ENCODE measurements around the gene RAET1E.
"Not testable (repeated sequence)": the region's sequence is repeated elsewhere in the genome, so short reads cannot be mapped to it uniquely, and the experiment has no call there.

RAET1E gene

GRCh38 chr6:149909701-149910470 lies 12.0 kb upstream of the RAET1E start:
- no peak for DNase-seq (ENCODE audit: low read depth in 3 of 3)

- DNase-seq (ENCODE audit: low read depth in 3 of 3), result not testable (repeated sequence)
Observed at GRCh38 chr6:149908480-149908879, 10.6 kb upstream of the RAET1E start.

DNA sequence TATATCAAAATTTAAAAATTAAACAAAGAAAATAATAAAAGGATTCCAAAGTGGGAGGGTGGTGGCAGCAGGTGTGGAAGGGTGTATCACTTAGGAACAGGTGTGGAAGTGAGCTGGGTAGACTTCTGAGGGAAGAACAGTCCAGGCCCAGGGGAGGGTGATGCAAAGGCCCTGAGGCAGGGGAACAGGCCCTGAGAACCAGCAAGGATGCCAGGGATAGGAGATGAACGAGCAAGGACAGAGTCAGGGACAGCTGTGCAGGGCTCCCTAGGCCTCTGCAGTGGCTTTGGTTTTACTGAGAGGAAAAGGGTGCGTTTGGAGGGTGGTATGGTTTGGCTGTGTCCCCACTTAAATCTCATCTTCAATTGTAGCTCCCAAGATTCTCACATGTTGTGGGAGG lies 9.4 kb upstream of the RAET1E start:
- DNase-seq (ENCODE audit: low read depth in 3 of 3), result no peak

DNA sequence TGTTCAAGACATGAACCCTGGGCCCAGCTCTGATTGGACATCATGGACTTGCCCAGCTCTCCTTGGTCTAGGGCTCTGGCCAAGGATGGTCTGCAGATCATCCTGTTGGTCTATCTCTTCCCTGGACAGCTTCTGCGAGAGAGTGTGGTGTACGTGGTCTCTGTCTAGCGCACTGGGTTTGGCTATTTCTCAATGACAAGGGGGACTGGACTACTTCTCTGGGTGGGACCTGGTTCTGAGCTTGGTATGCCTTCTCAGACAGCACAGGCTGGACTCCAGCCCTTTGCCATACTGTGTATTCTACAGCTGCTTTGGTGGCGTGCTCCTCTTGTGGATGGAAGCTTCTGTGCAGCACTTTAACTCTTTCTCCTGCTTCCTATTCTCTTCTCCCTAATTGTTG lies 8.5 kb upstream of the RAET1E start:
- DNase-seq (ENCODE audit: low read depth in 3 of 3), result no peak

- no peak for DNase-seq (ENCODE audit: low read depth in 3 of 3)
Observed at GRCh38 chr6:149905911-149906371, 8.0 kb upstream of the RAET1E start.

- no peak for DNase-seq (ENCODE audit: low read depth in 3 of 3)
Observed at GRCh38 chr6:149905371-149905910, 7.5 kb upstream of the RAET1E start.

GRCh38 chr6:149904661-149905370 lies 6.9 kb upstream of the RAET1E start:
- no peak for DNase-seq (ENCODE audit: low read depth in 3 of 3)

GRCh38 chr6:149903938-149904611 lies 6.2 kb upstream of the RAET1E start:
- no peak for DNase-seq (ENCODE audit: low read depth in 3 of 3)

- no peak for DNase-seq (ENCODE audit: low read depth in 3 of 3)
Observed at GRCh38 chr6:149901444-149902140, 3.7 kb upstream of the RAET1E start.

GRCh38 chr6:149900620-149901443 lies 2.9 kb upstream of the RAET1E start:
- DNase-seq (ENCODE audit: low read depth in 3 of 3), result no peak

GRCh38 chr6:149899926-149900619 lies 2.2 kb upstream of the RAET1E start:
- DNase-seq (ENCODE audit: low read depth in 3 of 3), result no peak

DNA sequence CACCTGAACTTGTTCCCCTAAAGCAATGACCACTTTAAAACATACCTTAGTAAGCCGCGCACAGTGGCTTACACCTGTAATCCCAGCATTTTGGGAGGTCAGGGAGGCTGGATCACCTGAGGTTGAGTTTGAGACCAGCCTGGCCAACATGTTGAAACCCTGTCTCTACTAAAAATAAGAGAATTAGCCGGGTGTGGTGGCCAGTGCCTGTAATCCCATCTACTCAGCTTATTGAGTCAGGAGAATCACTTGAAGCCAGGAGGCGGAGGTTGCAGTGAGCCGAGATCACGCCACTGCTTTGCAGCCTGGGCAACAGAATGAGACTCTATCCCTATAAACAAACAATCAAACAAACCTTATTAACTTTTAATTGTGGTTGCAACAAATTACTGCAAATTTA lies 1.6 kb upstream of the RAET1E start:
- DNase-seq (ENCODE audit: low read depth in 3 of 3), result no peak

DNA sequence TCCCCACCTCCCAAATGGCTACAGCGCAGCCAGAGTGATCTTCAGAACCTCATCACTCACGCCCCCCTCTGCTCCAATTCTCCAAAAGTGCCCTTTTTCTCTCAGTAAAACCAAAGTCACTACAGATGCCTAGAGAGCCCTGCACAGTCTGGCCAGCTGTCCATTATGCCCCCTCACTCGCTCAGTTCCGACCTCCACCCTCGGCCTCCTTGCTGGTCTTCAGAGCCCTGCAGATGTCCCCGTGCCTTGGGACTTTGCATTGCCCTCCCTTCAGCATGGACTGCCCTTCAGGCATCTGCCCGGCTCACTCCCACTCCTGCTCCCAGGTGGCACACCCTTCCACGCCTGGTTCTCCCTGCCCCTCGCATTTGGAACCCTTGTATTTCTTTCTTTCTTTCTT lies 1.1 kb upstream of the RAET1E start:
- DNase-seq (ENCODE audit: low read depth in 3 of 3), result no peak

DNA sequence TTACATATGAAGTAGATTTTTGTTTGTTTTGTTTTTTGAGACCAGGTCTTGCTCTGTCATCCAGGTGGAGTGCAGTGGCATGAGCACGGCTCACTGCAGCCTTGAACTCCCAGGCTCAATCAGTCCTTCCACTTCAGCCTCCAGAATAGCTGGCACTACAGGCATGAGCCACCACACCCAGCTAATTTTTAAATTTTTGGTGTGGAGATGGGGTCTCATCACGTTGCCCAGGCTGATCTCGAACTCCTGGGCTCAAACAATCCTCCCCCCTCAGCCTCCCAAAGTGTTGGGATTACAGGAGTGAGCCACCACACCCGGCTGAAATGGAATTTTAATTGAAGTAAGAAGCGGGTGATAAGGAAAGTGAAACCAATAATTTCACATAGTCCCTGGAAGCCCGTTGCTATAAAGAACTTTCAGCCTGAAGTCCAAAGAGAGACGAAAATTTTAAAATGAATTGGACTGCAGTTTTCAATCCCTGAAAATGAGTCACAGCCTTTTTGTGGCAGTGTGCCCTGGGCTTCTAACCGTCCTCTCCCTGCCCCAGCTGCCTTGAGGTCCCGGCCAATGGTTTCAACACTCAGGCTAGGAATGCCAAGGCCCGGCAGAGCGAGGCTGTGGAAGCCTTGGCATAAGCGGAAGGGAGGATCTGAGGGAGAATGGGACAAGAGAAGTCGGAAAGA lies 757 bp downstream of the RAET1E start:
- no peak for DNase-seq (ENCODE audit: low read depth in 3 of 3)

- no peak for DNase-seq (ENCODE audit: low read depth in 3 of 3)
Observed at GRCh38 chr6:149896491-149896890, 1.4 kb downstream of the RAET1E start.

DNA sequence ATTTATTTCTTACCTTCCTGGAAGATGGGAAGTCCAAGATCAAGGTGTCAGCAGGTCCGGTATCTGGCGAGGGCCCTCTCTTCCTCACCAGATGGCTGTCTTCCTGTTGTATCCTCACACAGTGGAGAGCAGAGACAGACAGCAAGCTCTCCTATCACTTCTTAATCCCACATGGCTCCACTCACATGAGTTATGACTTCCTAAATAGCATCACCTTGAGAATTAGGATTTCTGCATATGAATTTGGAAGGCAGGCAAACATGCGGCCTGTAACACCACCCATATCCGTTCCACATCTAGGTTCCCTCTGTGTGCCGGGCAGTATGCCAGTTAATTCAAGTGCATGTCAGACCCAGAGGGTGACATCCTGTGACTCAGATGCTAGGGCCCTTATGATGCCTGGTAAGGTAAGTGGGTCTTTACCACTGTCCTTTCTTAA lies 2.1 kb downstream of the RAET1E start:
- DNase-seq (ENCODE audit: low read depth in 3 of 3), result peak in 2 of 3 donors; percentile 4 to 11

DNA sequence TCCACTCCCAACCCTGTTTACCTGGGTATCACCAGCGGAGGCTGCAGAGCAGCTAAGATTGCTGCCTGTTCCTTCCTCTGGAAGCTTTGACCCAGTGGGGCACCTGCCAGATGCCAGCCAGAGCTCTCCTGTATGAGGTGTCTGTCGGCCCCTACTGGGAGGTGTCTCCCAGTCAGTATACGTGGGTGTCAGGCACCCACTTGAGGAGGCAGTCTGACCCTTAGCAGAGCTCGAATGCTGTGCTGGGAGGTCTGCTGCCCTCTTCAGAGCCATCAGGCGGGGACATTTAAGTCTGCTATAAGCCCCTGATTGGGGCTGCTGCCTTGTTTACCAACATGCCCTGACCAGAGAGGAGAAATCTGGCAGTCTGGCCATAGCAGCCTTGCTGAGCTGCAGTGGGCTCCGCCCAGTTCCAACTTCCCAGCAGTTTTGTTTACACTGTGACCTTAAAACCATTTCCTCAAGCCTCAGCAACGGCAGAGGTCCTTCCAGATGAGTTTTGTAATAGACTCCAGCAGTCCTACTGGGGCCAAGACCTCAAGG lies 2.8 kb downstream of the RAET1E start:
- DNase-seq (ENCODE audit: low read depth in 3 of 3), result no peak

DNA sequence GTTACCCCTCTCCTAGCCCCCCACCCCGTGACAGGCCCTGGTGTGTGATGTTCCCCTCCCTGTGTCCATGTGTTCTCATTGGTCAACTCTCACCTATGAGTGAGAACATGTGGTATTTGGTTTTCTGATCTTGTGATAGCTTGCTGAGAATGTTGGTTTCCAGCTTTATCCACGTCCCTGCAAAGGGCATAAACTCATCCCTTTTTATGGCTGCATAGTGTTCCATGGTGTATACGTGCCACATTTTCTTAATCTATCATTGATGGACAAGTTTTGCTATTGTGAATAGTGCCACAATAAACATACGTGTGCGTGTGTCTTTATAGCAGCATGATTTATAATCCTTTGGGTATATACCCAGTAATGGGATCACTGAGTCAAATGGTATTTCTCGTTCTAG lies 6.0 kb downstream of the RAET1E start:
- DNase-seq (ENCODE audit: low read depth in 3 of 3), result not testable (repeated sequence)

DNA sequence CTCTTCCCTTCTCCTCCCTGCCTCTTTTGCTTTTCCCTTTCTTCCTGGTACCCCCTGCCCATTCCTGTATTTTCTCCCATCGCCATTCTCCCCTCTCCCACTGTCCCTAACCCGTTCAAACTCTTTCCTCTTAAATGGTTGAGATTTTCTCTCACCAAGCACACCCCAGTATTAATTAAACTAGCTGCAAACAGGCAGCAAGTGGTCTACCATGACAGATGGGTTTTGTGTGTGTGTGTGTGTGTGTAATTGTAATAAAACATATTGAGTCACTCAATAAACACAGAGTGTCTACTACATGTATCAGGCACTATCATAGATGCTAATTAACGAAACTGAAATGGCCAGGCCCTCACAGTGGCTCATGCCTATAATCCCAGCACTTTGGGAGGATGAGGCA lies 6.7 kb downstream of the RAET1E start:
- DNase-seq (ENCODE audit: low read depth in 3 of 3), result no peak
